ENCODE results near the gene PPP1R3E. TPM values are rescaled to one million over a fixed set of nuclear protein-coding genes. Genes with fewer than 3 reads are reported as not detected.
A peak's percentile ranks its signal among the peaks of the same experiment; 100 is the strongest.
"Not testable (repeated sequence)": the region's sequence is repeated elsewhere in the genome, so short reads cannot be mapped to it uniquely, and the experiment has no call there.

Gene PPP1R3E
- total RNA-seq, 1 donor from 2014 or later, result 4.7 TPM

DNA sequence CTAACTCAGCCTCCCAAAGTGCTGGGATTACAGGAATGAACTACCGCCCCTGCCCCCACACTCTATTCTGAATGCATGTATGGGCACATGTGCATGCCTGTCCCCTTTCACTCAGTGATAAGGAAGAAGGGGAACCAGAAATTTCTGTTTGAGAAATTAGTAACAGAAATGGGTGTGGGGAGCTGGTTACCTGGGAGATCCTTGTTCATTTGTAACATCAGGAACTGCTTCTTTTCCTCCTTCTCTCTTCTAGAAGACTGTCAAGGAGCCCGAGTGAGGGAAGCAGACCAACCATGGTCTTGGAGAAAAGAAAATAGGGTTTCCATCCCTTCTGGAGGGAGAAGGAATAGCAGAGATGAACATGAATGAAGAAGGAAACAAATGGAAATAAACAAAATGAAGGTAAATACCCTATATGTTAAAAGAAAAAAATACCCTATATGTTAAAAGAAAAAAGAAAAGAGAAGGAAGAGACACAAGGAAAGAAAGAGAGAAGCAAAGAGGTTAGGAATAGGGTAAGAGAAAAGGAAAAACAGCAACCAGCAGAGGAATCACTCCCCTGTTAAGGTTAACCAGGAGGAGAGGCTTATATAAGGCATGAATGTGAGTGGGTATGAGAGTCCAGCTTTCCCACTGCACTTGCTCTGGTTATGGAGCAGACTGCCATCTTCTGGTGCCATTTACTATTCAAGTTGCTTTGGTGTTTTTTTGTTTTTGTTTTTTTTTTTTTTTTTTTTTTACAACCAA lies 3.3 kb downstream of the PPP1R3E start:
- DNase-seq (ENCODE audit: extremely low read depth, low read depth, low spot score), result no peak

DNA sequence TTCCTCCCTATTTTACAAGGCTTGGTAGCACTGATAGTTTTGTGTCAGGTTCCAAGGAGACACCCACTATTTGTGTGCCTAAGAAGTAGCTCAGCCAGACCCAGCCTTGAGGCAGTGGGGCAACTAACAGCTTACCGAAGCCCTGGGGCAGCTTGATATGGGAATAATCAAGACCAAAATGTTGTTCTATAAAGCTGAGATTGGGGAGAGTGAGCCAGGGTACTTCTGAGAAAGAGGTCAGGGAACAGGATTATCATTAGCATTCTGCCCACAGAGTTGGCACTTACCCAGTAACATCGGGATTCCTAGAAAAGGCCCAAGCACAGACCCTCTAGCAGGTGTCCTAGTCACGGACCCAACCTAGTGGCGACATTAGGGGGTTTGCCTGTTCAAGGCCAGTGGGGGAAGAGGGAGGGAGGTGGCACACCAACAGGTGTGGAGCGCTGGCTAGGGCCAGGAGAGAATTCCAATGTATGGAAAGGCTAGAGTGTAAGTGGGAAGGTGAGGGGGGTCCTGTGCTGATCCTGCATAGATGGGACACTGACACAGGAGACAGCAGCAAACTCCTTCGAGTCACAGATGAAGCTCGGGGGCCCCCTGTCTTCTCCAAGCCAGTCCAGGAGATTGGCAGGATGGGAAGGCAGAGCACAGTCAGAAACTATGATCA lies 4.9 kb downstream of the PPP1R3E start:
- no peak for DNase-seq (ENCODE audit: extremely low read depth, low read depth, low spot score)

DNA sequence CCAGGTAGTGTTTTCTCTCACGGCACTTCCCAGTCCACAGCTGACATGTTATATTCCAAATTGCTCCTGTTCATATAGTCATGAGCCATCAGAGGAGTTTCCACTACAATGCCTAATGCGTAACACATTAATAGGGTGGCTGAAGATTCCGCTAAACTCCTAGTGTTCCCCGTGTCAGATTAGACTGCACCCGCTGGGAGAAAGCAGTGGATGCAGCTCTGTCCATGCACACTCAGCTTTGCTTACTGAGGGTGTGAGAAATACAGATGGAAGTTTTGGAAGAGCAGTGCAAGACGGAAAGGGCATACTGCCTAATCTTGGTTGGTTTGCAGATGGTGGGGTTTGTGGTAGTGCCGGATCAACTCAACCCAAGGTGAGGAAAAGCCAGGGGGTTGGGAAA lies 5.6 kb downstream of the PPP1R3E start:
- no peak for DNase-seq (ENCODE audit: extremely low read depth, low read depth, low spot score)

DNA sequence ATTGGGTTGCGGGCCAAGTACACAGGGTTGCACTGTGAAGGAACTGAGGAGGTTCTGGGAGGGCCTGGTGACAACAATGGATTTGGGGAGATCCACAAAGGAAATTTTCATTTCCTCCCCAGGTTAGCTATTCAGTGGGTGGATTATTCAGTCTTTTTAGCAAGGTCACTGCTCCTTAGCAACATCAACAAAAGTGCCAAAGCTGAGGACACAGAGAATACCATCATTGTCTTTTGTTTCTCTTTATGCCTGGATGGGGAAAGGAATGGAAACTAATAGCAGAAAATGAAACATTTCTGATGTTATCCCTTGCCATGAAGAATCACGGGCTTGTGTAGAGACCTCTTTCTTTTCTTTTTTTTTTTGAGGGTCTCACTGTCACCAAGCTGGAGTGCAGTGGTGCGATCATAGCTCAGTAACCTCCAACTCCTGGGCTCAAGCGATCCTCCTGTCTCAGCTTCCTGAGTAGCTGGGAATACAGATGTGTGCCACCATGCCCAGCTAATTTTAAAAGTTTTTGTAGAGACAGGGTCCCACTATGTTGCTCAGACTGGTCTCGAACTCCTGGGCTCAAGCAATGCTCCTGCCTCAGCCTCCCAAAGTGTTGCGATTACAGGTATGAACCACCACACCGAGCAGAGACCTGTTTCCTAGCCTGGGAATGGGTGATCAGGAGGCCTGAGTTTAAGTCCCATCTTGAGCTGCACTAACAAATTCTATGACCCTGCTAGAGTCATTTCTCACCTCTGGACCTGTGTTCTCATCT lies 6.5 kb downstream of the PPP1R3E start:
- no peak for DNase-seq (ENCODE audit: extremely low read depth, low read depth, low spot score)

DNA sequence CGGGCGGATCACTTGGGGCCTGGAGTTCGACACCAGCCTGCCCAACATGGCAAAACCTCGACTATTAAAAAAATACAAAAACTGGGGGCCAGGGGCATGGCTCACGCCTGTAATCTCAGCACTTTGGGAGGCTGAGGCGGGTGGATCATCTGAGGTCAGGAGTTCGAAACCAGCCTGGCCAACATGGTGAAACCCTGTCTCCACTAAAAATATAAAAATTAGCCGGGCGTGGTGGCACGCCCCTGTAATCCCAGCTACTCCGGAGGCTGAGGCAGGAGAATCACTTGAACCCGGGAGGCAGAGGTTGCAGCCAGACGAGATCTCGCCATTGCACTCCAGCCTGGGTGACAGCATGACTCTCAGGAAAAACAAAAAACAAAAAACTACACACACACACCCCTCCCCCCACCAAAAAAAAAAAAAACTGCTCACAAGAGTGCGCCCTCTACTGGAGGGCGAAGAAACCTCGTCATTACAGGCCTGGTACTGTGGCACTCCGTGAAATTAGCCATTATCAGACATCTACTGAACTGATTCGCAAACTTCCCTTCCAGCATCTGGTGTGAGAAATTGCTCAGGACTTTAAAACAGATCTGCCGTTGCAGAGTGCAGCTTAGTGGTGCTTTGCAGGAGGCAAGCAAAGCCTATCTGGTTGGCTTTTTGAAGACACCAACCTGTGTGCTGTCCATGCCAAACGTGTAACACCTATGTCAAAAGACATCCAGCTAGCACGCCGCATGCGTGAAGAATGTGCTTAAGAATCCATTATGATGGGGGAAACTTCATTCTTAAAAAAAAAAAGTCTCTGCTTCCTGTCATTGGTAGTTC lies 7.7 kb downstream of the PPP1R3E start:
- DNase-seq (ENCODE audit: extremely low read depth, low read depth, low spot score), result no peak

DNA sequence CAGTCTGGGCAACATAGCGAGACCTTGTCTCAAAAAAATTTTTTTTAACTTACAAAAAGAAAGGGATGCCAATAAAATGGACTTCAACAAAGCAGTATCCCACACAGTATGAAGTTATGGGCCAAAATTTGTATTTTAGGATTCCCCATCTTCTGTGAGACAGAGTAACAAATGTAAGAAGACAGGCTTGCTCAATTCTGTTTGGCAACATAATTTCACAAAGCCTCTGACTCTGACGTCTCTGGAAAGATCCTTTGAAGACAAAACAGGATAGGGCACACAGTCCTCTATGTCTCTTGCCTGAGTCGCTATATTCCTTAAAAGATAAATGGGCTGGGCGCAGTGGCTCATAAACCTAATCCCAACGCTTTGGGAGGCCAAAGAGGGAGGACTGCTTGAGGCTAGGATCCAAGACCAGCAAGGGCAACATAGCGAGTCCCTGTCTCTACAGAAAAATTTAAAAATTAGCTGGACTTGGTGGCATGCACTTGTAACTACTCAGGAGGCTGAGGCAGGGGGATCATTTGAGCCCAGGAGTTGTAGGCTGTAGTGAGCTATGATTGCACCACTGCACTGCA lies 15.7 kb downstream of the PPP1R3E start:
- no peak for DNase-seq (ENCODE audit: extremely low read depth, low read depth, low spot score)

DNA sequence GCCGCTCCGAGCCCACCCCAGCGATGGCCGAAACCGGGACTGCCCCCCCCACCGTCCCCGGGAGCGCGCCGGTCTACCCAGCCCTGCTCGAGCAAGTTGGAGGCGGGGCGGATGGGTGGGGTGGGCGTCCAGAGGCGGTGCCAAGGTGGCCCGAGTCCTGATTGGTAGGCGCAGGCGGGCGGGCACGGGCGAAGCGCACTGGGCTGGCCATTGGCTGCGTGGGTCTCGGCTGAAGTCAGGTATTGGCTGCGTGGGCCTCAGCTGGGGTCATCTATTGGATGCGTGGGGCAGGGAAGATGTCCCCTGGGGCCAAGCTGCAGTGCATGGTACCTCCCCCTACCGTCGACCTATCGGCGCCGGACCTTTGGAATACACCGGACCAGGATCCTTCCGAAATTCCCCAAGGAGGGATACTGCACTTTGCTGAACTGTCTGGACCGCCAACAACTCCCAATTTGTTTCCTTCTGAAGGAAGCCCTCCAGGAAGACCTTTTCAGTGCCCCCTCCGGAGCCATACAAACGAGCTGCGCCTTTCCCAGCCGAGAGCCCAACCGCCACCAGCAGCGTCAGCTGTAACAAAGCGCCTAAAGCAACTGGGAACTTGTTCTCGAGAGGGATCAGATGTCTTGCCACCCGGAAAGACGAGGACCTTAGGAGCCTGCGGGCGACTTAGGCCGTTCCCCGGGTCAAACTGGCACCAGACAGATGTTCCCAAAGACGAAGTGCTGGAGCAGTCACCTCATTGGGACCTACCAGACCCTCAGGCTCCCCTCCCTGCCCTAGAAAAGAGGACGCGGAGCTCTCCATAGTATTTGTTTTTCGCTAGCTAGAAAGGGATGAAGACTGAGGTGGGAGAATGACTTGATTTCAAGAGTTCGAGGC lies 16.4 kb downstream of the PPP1R3E start, which contains the start of gene HOMEZ:
Gene HOMEZ (minus strand): TSS at position 113 of the 882 bp plus-strand sequence. CDS start 180 bp downstream, outside the sequence.
- DNase-seq (ENCODE audit: extremely low read depth, low read depth, low spot score), result peak; percentile 73

DNA sequence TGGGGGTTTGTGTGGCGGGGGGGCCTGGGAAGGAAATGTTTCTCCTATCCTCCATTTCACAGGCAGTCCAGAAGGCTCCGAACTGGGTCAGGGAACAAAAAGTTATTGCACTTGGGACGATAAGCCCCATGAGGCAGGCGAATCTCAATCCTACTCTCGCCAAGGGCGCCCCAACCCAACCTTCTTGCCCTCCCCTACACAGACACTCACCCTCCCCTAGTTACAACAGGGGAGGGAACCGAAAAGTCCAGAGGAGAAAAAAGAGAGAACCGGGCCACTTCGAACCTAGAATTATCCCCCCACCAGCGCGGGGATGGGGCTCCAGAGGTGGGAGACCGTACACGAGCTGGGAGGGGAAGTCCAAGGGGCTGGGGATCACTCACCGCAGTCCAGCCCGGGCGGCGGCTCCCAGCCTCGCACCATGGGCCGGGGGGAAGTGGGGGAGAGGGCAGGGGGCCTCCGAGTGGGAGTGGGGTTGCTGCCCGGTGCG lies 17.1 kb downstream of the PPP1R3E start:
- no peak for DNase-seq (ENCODE audit: extremely low read depth, low read depth, low spot score)

DNA sequence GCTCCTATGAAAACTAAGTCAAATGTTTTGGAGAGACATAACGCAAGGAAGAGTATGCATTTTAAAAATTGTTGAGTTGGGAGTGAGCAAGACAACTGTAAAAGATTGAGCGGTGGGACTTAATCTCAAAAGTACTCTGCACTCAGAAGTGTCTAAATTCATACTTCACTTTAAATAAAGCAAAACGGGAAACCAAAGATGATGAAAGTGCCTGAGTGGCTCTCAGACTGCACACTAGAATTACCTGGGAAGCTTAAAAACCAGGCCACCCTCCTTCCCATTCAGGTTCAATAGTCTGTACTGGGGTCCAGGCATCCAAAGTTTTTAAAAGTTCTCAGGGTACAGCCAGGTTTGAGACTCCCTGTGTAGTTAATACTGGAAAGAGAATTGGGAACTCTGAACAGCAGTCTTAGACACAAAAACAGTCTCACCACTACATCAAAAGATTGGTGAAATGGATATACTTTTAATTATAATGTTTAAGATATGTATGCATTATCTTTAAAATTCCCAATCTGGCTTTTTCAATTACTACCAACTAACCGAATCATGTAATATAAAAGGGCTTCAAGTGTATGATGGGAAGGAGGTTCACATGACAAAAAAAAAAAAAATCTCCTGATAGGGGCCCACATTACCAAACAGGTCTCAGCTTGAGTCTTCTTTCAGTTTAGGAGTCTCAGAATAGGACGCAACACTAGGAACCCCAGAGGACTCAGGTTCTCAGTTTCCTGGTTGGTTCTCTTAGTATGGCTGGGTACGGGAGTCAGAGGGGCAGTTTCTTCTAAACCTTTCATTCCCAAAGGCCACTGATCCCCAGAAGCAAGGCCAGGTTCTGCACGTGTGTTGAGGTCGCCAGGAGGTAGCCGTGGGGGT lies 17.8 kb downstream of the PPP1R3E start:
- DNase-seq (ENCODE audit: extremely low read depth, low read depth, low spot score), result no peak

DNA sequence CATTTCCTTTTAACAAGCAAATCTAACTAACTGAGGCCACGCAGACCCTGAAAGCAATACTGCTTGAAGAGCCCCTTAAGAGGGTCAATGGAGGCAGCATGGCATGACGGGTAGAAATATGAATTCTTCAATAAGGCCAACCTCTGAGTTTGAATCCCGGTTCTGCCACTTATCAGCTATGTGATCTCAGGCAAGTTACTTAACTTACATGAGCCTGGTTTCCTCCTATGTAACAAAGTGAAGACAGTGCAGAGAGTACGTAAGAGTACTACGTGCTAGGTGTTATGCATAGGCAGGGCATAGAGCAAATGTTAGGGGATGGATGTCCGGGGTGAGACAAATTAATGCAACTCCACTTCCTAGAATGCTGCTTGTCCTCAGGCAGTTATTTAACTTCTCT lies 21.4 kb downstream of the PPP1R3E start:
- DNase-seq (ENCODE audit: extremely low read depth, low read depth, low spot score), result no peak

DNA sequence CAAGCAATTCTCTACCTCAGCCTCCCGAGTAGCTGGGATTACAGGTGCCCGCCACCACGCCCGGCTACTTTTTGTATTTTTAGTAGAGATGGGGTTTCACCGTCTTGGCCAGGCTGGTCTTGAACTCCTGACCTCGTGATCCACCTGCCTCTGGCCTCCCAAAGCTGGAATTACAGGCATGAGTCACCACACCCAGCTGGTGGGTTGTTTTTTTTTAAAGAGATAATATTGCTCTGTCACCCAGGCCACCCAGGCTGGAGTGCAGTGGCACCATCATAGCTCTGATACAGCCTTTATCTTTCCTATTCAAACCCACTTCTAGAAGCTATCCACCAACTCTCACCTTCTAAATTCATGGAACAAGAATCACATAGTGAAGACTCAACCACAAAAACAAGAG lies 24.7 kb downstream of the PPP1R3E start:
- not testable (repeated sequence) for DNase-seq (ENCODE audit: extremely low read depth, low read depth, low spot score)

DNA sequence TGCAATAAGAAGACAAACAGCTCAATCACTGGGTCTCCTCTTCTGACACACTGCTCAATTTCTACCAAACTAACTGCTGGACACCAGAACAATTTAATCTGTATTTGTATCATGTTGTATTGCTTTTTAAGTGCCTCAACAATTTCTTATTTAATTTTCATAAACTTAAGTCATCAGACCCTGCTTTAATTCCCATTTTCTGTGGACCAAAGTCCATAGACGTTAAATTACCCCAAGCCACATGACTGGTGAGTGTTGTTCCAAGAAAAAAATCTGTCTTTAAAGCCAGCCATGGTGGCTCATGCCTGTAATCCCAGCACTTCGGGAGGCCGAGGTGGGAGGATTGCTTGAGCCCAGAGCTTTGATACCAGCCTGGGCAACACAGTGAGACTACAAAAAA lies 25.5 kb downstream of the PPP1R3E start:
- no peak for DNase-seq (ENCODE audit: extremely low read depth, low read depth, low spot score)

DNA sequence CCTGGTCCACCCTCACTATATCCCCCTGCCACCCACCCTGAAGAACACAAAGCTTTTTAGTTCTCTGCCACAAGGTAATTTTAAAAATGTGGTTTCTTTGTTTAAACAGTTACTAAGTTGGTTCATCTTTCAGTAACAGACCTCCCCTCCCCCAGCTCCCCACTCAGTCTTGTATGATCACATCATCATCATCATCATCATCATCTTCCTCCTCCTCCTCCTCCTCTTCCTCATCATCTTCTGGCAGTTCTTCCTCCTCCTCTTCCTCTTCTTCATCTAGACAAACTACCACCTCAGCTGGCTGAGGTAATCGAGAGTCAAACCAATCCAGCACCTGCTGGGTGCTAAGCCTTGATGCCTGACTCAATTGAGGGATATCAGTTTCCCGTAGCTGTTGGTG lies 27.2 kb downstream of the PPP1R3E start:
- no peak for DNase-seq (ENCODE audit: extremely low read depth, low read depth, low spot score)

DNA sequence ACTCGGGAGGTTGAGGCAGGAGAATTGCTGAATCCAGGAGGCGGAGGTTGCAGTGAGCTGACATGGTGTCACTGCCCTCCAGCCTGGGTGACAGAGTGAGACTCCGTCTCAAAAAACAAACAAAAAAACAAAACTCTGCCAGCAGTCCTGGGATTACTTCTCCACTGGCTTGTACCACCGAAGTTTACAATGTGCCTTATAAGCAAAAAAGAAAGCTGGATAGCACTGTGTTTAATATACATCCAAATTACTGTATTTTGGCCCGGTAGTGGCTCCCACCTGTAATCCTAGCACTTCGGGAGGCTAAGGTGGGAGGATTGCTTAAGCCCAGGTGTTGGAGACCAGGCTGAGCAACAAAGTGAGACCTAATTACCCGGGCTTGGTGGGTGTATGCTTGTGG lies 33.5 kb downstream of the PPP1R3E start:
- no peak for DNase-seq (ENCODE audit: extremely low read depth, low read depth, low spot score)

DNA sequence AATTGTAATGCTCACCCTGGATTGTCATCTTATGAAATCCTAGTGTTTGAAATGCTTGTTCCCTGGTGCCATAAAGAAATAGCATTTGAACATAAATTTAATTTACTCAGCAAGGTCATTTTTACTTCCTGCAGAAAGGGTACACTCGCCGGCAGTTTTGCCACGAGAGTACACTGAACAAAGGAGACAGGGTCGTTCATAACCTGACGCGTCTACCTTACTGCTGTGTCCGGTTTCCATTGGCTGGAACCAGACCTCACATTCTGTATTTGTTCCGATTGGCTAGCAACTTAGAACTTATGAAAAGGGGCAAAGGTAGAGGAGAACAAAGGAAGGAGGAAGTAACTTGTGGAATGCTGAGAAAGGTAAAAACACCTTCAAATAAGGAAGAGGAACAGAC lies 41.8 kb downstream of the PPP1R3E start:
- not testable (repeated sequence) for DNase-seq (ENCODE audit: extremely low read depth, low read depth, low spot score)

DNA sequence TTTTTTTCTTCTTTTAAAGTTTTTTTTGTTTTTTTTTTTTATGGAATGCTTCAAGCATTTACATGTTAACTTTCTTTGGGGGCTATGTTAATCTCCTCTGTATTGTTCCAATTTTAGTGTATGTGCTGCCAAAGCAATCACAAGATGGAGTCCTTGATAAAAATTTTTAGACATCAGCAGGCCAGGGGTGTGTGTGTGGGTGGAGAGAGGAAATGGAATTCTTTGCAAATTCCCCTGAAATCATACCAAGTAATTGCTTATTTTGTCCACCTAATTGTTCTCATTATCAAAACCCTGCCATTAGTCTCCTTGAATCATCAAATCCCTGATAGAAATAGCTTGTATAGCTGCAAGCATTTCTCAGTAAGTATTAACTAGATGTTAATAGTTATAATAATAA lies 43.2 kb downstream of the PPP1R3E start:
- DNase-seq (ENCODE audit: extremely low read depth, low read depth, low spot score), result no peak

DNA sequence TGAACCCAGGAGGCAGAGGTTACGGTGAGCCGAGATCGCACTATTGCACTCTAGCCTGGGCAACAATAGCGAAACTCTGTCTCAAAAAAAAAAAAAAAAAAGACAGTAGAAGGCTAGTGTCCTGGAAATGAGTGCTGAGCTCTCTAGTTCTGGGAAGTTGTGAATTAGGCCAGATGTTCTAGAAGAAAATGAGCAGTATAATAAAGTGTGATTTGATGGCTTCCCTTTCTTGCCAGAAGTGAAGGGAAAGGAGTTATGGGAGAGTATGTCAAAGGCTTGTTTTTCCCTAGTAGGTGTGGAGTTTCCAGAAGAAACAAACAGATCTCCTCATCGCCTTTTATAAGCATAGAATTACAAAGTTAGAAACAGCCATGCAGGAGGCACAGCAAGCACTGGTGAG lies 44.4 kb downstream of the PPP1R3E start:
- no peak for DNase-seq (ENCODE audit: extremely low read depth, low read depth, low spot score)

Data from glomerular endothelial cell (primary cell).